Measurements from ENCODE around the gene SH3PXD2B. TPM values are rescaled to one million over a fixed set of nuclear protein-coding genes. Genes with fewer than 3 reads are reported as not detected.

SH3PXD2B gene
- polyA plus RNA-seq, 3 donors: 24.8 to 37.7 (median 35.0) TPM

DNA sequence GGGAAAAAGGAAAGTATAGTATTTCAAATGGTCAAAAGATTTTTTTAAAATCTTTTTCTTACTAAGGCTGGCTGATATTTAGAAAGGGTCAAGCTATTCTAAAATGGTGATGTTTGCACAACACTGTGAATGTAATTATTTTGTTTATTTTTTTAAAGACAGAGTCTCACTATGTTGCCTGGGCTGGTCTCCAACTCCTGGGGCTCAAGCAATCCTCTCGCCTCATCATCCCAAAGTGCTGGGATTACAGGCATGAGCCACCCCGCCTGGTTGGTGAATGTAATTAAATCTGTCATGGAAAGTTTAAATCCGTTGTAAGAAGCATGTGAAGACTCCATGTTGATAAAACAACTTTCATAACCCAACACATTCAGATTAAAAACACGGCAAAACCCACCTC is 173.4 kb downstream of the SH3PXD2B start:
- DNase-seq (ENCODE audit: extremely low read depth in 1 of 11, low read depth in 9 of 11, low spot score in 4 of 11): no peak

DNA sequence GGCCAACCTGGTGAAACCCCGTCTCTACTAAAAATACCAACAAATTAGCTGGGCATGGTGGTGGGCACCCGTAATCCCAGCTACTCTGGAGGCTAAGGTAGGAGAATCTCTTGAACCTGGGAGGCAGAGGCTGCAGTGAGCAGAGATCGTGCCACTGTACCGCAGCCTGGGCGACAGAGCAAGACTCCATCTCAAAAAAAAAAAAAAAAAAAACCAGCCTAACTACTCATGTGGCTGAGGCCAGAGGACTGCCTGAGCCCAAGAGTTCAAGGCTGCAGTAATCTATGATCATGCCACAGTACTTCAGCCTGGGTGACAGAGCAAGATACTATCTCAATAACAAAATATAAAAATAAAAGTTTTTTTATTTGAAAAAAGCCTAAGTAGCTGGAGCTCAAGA is 174.0 kb downstream of the SH3PXD2B start:
- no peak for DNase-seq (ENCODE audit: extremely low read depth in 1 of 11, low read depth in 9 of 11, low spot score in 4 of 11)

DNA sequence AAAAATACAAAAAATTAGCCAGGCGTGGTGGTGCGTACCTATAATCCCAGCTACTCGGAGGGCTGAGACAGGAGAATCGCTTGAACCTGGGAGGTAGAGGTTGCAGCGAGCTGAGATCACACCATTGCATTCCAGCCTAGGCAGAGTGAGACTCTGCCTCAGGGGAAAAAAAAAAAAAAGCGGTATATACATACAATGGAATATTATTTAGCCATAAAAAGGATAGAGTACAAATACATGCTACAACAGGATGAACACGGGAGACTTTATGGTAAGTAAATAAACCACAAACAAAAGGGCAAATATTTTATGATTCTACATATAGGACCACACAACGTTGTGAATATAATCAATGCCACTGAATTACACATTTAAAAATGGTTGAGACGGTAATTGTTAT is 176.0 kb downstream of the SH3PXD2B start:
- no peak for DNase-seq (ENCODE audit: extremely low read depth in 1 of 11, low read depth in 9 of 11, low spot score in 4 of 11)

- DNase-seq (ENCODE audit: extremely low read depth in 1 of 11, low read depth in 9 of 11, low spot score in 4 of 11): no peak
Observed at GRCh38 chr5:172276214-172276613, 178.1 kb downstream of the SH3PXD2B start.

Other genes starting within 250 kb of the SH3PXD2B start
- gene UBTD2, start 170.8 kb downstream of the SH3PXD2B start, polyA plus RNA-seq (ENCODE audit: insufficient read length in 3 of 3): 10 to 100 TPM; 54.4 to 81.8 (median 74.5) TPM
- 10 to 100 TPM; 14.7 to 17.4 (median 14.8) TPM for gene NEURL1B, start 186.7 kb upstream of the SH3PXD2B start, polyA plus RNA-seq (ENCODE audit: insufficient read length in 3 of 3)

Data from renal cortex interstitium (tissue), 11 donors.